ENCODE data around the gene EPHX1.

- TF ChIP-seq POLR2A (IDR thresholded peaks at IDR 0.05) (no peak), EP300 (IDR thresholded peaks at IDR 0.05) (no peak), CTCF (IDR thresholded peaks at IDR 0.05) (no peak)
These were observed 39.2 kb upstream of the EPHX1 start for GRCh38 chr1:225770561-225771248.

Data from ovary (tissue), 3 donors.